H1 (cell line): ENCODE data around the gene ACE. TPM values are rescaled to one million over a fixed set of nuclear protein-coding genes. Genes with fewer than 3 reads are reported as not detected.

ENCODE experiments used
- CTCF ChIA-PET: fragments of 300-600 bp; sonication (Branson Sonifier 250); formaldehyde crosslinking; loops from one replicate; lab custom pipeline; 2021; ENCODE audit not compliant: partially characterized antibody; lab: Charles Lee
- POLR2A ChIA-PET: fragments of 300-600 bp; sonication (Branson Sonifier 250); formaldehyde crosslinking; loops from one replicate; lab custom pipeline; 2021; ENCODE audit warnings: inconsistent platforms; ENCODE audit not compliant: partially characterized antibody; lab: Charles Lee
- DNase-seq, 2 experiments: peaks; one replicate each; pipeline versions ENCODE4 v3.0.0 to v3.0.0-alpha.2; 2010 to 2022; ENCODE audit warnings: low spot score in 2 of 2, low read depth in 1 of 2, mixed read lengths in 1 of 2
- FAIRE-seq: peaks from 2 replicates; lab custom pipeline; 2011; peaks lifted over from hg19 to GRCh38; lab: Jason Lieb, UNC
- H2AFZ ChIP-seq: 2 replicates; pipeline ENCODE4 v1.8.1; 2012; ENCODE audit warnings: low read length, inconsistent platforms
- H2AK5ac ChIP-seq: 2 replicates; pipeline ENCODE4 v1.6.1; 2013; ENCODE audit warnings: low read depth, low read length
- H2BK120ac ChIP-seq: replicated peaks from 2 replicates; pipeline ENCODE3; 2013; ENCODE audit warnings: low read depth, low read length, inconsistent platforms
- H2BK12ac ChIP-seq: 2 replicates; pipeline ENCODE4 v1.6.1; 2013; ENCODE audit warnings: low read depth, low read length
- H2BK15ac ChIP-seq: 2 replicates; pipeline ENCODE4 v1.6.1; 2013; ENCODE audit warnings: low read length
- H2BK20ac ChIP-seq: 2 replicates; pipeline ENCODE4 v1.6.1; 2013; ENCODE audit warnings: low read length
- H2BK5ac ChIP-seq: 2 replicates; pipeline ENCODE4 v1.6.1; 2013; ENCODE audit warnings: low read depth, low read length
- H3K14ac ChIP-seq: 2 replicates; pipeline ENCODE4 v1.6.1; 2013; ENCODE audit warnings: inconsistent platforms; ENCODE audit not compliant: insufficient read length
- H3K18ac ChIP-seq: 2 replicates; pipeline ENCODE4 v1.6.1; 2013; ENCODE audit warnings: low read length; ENCODE audit errors: extremely low read depth
- H3K23ac ChIP-seq: 2 replicates; pipeline ENCODE4 v1.6.1; 2013; ENCODE audit warnings: inconsistent platforms; ENCODE audit not compliant: insufficient read length
- H3K23me2 ChIP-seq: 2 replicates; pipeline ENCODE4 v1.6.1; 2013; ENCODE audit warnings: low read depth, low read length
- H3K27ac ChIP-seq: 2 replicates; pipeline ENCODE4 v1.6.1; 2011; ENCODE audit warnings: low read depth, low read length, inconsistent platforms
- H3K27me3 ChIP-seq, 4 experiments: replicated peaks in 1 of 4; 1 replicate in 1 of 4; 2 replicates in 3 of 4; pipeline versions ENCODE4 v1.6.1 to v1.8.1; 2011 to 2013; ENCODE audit warnings: low read length in 3 of 4, mild to moderate bottlenecking in 3 of 4, inconsistent platforms in 2 of 4, mixed read lengths in 2 of 4, moderate library complexity in 1 of 4; ENCODE audit not compliant: control insufficient read depth in 3 of 4, insufficient read depth in 3 of 4; ENCODE audit errors: extremely low read depth in 1 of 4
- H3K36me3 ChIP-seq, 4 experiments: 2 replicates each; pipeline versions ENCODE4 v1.6.1 to v1.8.1; 2011 to 2013; ENCODE audit warnings: mild to moderate bottlenecking in 4 of 4, low read length in 3 of 4, moderate library complexity in 2 of 4, control low read depth in 1 of 4, inconsistent platforms in 1 of 4; ENCODE audit not compliant: insufficient read depth in 4 of 4, control insufficient read depth in 2 of 4
- H3K4ac ChIP-seq: replicated peaks from 2 replicates; pipeline ENCODE3; 2013; ENCODE audit warnings: low read length, low read depth, mixed read lengths, inconsistent platforms; ENCODE audit not compliant: insufficient read length
- H3K4me1 ChIP-seq, 4 experiments: replicated peaks in 1 of 4; 1 replicate in 1 of 4; 2 replicates in 3 of 4; pipeline versions ENCODE4 v1.6.1 to v1.8.1; 2011 to 2013; ENCODE audit warnings: low read length in 3 of 4, inconsistent platforms in 2 of 4, mixed read lengths in 1 of 4; ENCODE audit not compliant: insufficient read depth in 4 of 4, control insufficient read depth in 3 of 4
- H3K4me2 ChIP-seq, 2 experiments: 2 replicates each; pipeline versions ENCODE4 v1.6.1 to v1.8.1; 2011 to 2013; ENCODE audit warnings: low read depth in 2 of 2, low read length in 2 of 2, control low read depth in 1 of 2, inconsistent platforms in 1 of 2, mild to moderate bottlenecking in 1 of 2; ENCODE audit not compliant: insufficient read depth in 1 of 2
- H3K4me3 ChIP-seq, 4 experiments: fragments of 200-600, 300-600 bp in 1 of 4; sonication (generic), shearing (Covaris generic), sonication (Bioruptor Twin) in 1 of 4; 2 replicates each; pipeline versions ENCODE4 v1.5.1 to v1.8.1; 2011 to 2016; ENCODE audit warnings: low read length in 4 of 4, low read depth in 3 of 4, control low read depth in 2 of 4, inconsistent platforms in 2 of 4, mild to moderate bottlenecking in 2 of 4, mixed read lengths in 1 of 4, moderate library complexity in 1 of 4; ENCODE audit not compliant: insufficient read depth in 2 of 4; ENCODE audit errors: extremely low read depth in 1 of 4
- H3K56ac ChIP-seq: replicated peaks from 2 replicates; pipeline ENCODE3; 2013; ENCODE audit warnings: low read depth, mild to moderate bottlenecking, mixed read lengths, low read length, inconsistent platforms; ENCODE audit not compliant: insufficient read length
- H3K79me1 ChIP-seq: 2 replicates; pipeline ENCODE4 v1.6.1; 2013; ENCODE audit warnings: low read depth, low read length, control low read depth
- H3K79me2 ChIP-seq, 2 experiments: 2 replicates each; pipeline versions ENCODE4 v1.6.1 to v1.8.1; 2012 to 2013; ENCODE audit warnings: low read length in 2 of 2, mild to moderate bottlenecking in 2 of 2, inconsistent platforms in 1 of 2; ENCODE audit not compliant: insufficient read depth in 2 of 2, control insufficient read depth in 1 of 2
- H3K9ac ChIP-seq, 4 experiments: replicated peaks in 1 of 4; 1 replicate in 1 of 4; 2 replicates in 3 of 4; pipeline versions ENCODE4 v1.6.1 to v1.8.1; 2011 to 2013; ENCODE audit warnings: low read depth in 3 of 4, low read length in 3 of 4, control low read depth in 2 of 4, mild to moderate bottlenecking in 2 of 4, moderate library complexity in 2 of 4, inconsistent platforms in 1 of 4; ENCODE audit errors: extremely low read depth in 1 of 4
- H3K9me3 ChIP-seq, 2 experiments: 2 replicates each; pipeline versions ENCODE4 v1.6.1 to v1.8.1; 2012 to 2013; ENCODE audit warnings: mild to moderate bottlenecking in 2 of 2, moderate library complexity in 2 of 2, control low read depth in 1 of 2, inconsistent platforms in 1 of 2, low read depth in 1 of 2, low read length in 1 of 2, mixed read lengths in 1 of 2; ENCODE audit not compliant: insufficient read depth in 2 of 2
- H4K20me1 ChIP-seq, 2 experiments: replicated peaks in 1 of 2; 2 replicates each; pipeline versions ENCODE3 to v1.8.1; 2011 to 2013; ENCODE audit warnings: inconsistent platforms in 2 of 2, low read length in 2 of 2, mild to moderate bottlenecking in 1 of 2; ENCODE audit not compliant: insufficient read depth in 2 of 2, control insufficient read depth in 1 of 2
- H4K5ac ChIP-seq: 2 replicates; pipeline ENCODE4 v1.6.1; 2013; ENCODE audit warnings: low read length, low read depth, mixed read lengths, inconsistent platforms; ENCODE audit not compliant: insufficient read length
- H4K8ac ChIP-seq: 2 replicates; pipeline ENCODE4 v1.8.0; 2013; ENCODE audit warnings: mild to moderate bottlenecking, moderate library complexity, low read length, inconsistent platforms; ENCODE audit not compliant: insufficient read depth; ENCODE audit errors: extremely low read depth
- H4K91ac ChIP-seq: replicated peaks from 2 replicates; pipeline ENCODE3; 2013; ENCODE audit warnings: low read length, mixed read lengths, inconsistent platforms; ENCODE audit not compliant: insufficient read length
- CEBPB ChIP-seq: IDR thresholded peaks from 2 replicates; pipeline ENCODE4 v1.6.1; 2012; ENCODE audit warnings: low read depth, low read length
- CHD1 ChIP-seq: IDR thresholded peaks from 2 replicates; pipeline ENCODE4 v1.6.1; 2012; ENCODE audit warnings: low read depth, low read length, improper control_type of control experiment
- GABPA ChIP-seq: IDR thresholded peaks from 2 replicates; pipeline ENCODE4 v1.6.1; 2011; ENCODE audit warnings: mild to moderate bottlenecking, low read length, moderate library complexity, borderline replicate concordance; ENCODE audit not compliant: insufficient read depth
- GTF2F1 ChIP-seq: IDR thresholded peaks from 2 replicates; pipeline ENCODE4 v1.6.1; 2012; ENCODE audit warnings: low read depth, low read length, improper control_type of control experiment, borderline replicate concordance
- HDAC6 ChIP-seq: IDR thresholded peaks from one replicate; pipeline ENCODE4 v1.7.1; 2012; ENCODE audit warnings: low read depth, mild to moderate bottlenecking, inconsistent platforms, low read length, moderate library complexity
- KDM4A ChIP-seq: IDR thresholded peaks from one replicate; pipeline ENCODE4 v1.7.1; 2012; ENCODE audit warnings: low read depth, mild to moderate bottlenecking, moderate library complexity, low read length, inconsistent platforms; ENCODE audit not compliant: severe bottlenecking
- PHF8 ChIP-seq: fragments of 200-600 bp; sonication (generic); conservative IDR thresholded peaks from 2 replicates; pipeline ENCODE4 v1.7.1; 2012; ENCODE audit warnings: low read depth, mild to moderate bottlenecking, inconsistent platforms, low read length, moderate library complexity
- SAP30 ChIP-seq: fragments of 300-600 bp; sonication (generic); IDR thresholded peaks from 2 replicates; pipeline ENCODE4 v1.7.1; 2012; ENCODE audit warnings: low read length, moderate library complexity, mild to moderate bottlenecking, inconsistent platforms; ENCODE audit not compliant: insufficient read depth, insufficient replicate concordance
- SIRT6 ChIP-seq: IDR thresholded peaks from one replicate; pipeline ENCODE4 v1.7.1; 2012; ENCODE audit warnings: low read length, inconsistent platforms
- SP2 ChIP-seq: IDR thresholded peaks from 2 replicates; pipeline ENCODE4 v1.6.1; 2012; ENCODE audit warnings: mild to moderate bottlenecking, low read length, inconsistent platforms
- SP4 ChIP-seq: IDR thresholded peaks from 2 replicates; pipeline ENCODE4 v1.6.1; 2012; ENCODE audit warnings: low read length, inconsistent platforms
- TCF12 ChIP-seq: IDR thresholded peaks from 2 replicates; pipeline ENCODE4 v1.6.1; 2011; ENCODE audit warnings: low read depth, mild to moderate bottlenecking, low read length
- WGBS, 2 experiments: shearing (Covaris generic) in 1 of 2; methylation state at CpG; one replicate each; pipeline versions ENCODE4 v1.1.6 to v1.1.7; 2013 to 2015; ENCODE audit warnings: low lambda C conversion rate in 2 of 2, mixed read lengths in 2 of 2, inconsistent platforms in 1 of 2, low coverage in 1 of 2, missing lambda C conversion rate in 1 of 2; ENCODE audit not compliant: insufficient replicate concordance in 2 of 2, insufficient coverage in 1 of 2, insufficient read length in 1 of 2; ENCODE audit errors: extremely low coverage in 1 of 2, missing lambda C conversion rate in 1 of 2; 5-methylcytosine and 5-hydroxymethylcytosine counted together
- polyA plus RNA-seq, 7 experiments: library from polyadenylated mRNA; depleted of rRNA in 3 of 7; stranded (reverse) in 5 of 7; unstranded in 2 of 7; fragments of >200 nt in 5 of 7; fragments of 200-250 nt in 2 of 7; gene quantifications; 1 replicate in 5 of 7; 2 replicates in 1 of 7; 4 replicates in 1 of 7; pipeline versions ENCODE4 v1.2.1 to v1.2.3, GENCODE V29; 2011 to 2013; ENCODE audit warnings: missing spikeins in 2 of 7, mixed read lengths in 2 of 7
- total RNA-seq: library from RNA; stranded (reverse); fragmentation: NEBNext Ultra II Directional; extraction: Animal tissue kit (Norgen Biotek cat#: 25700); gene quantifications from 2 replicates; pipeline ENCODE4 v1.2.1, GENCODE V29; 2021
- TF ChIP-seq, protein P1 (sequence below): IDR thresholded peaks from 2 replicates; pipeline ENCODE4 v1.6.1; 2012; ENCODE audit warnings: inconsistent platforms

The ACE gene
- total and polyA plus RNA-seq, 2 of the 8 experiments (the other 6 are each of a cell fraction or from before 2014, with no cell fraction given) = 2.5 to 5.5 TPM

DNA sequence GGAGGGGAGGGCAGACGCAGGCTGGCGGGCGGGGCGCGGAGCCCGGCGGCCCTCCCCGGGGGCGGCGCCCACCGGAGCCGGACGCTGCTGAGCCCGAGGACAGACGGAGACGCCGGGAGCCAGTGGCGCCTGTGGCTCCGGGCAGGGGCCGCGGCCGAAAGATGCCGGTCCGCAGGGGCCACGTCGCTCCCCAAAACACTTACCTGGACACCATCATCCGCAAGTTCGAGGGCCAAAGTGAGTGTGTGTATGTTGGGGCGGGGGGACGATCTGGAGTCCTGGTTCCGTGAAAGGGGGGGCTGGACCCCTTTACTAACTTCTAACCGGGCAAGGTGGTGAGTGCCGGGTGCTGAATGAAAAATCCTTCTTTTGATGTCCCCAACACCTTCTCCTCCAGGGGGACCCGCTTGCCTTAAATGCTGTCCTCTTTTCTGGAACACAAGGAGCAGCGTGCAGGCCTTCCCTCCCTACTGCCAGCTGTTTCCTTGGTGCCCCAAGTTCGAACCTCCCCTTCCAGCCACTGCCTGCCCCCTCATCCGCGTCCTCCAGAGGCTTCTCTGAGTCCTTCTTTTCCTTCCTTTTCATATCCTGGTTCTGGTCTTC, 46.5 kb downstream of the ACE start, which contains the start of gene KCNH6:
KCNH6 (plus strand) TSS at position 106 of the 603 bp plus-strand sequence; CDS start at position 162, 56 bp downstream.
- no peak within 1 kb of the TSS for H2AK5ac ChIP-seq
- 4% methylated on average over 31 of the region's 38 CpGs; no CpG with 5 or more reads in 1 of the 2 experiments for WGBS, 2 experiments
- no peak within 1 kb of the TSS for H3K56ac ChIP-seq
- peaks cover 7% of the 10 kb centered on the region; the same call in 1 of the 2 replicates for H3K23me2 ChIP-seq
- peak within 1 kb of the TSS; percentile 49 to 68 (median 59) for H3K4me3 ChIP-seq
- H3K27me3 ChIP-seq = peaks cover 0 to 10% (median 5%) of the 10 kb centered on the region in 4 experiments; a peak in 5 of 7 replicates
- H2BK20ac ChIP-seq = no peak within 1 kb of the TSS
- H2BK15ac ChIP-seq = peak within 1 kb of the TSS; percentile 81; the same call in 1 of the 2 replicates
- H3K18ac ChIP-seq = peak within 1 kb of the TSS; percentile 48; the same call in 1 of the 2 replicates
- no peak within 1 kb of the TSS for H3K14ac ChIP-seq
- H4K91ac ChIP-seq = no peak within 1 kb of the TSS
- H3K27ac ChIP-seq = no peak within 1 kb of the TSS
- H4K5ac ChIP-seq = no peak within 1 kb of the TSS
- H3K79me1 ChIP-seq = no peaks in the 10 kb centered on the region
- no peaks in the 10 kb centered on the region for H4K20me1 ChIP-seq
- no peak within 1 kb of the TSS for H3K4ac ChIP-seq
- CTCF ChIA-PET = interaction anchor here (0.9 to 2.0 kb wide), 8 partner anchors 21 to 97 kb away, joined by 3 to 7 read pairs (median 6); no protein-coding TSS in a partner anchor
- H2BK5ac ChIP-seq = peak within 1 kb of the TSS; percentile 30; the same call in 1 of the 2 replicates
- H3K79me2 ChIP-seq = no peaks in the 10 kb centered on the region
- peak within 1 kb of the TSS; percentile 39; the same call in 1 of the 2 replicates for H4K8ac ChIP-seq
- no peak for DNase-seq
- H3K9me3 ChIP-seq = no peaks in the 10 kb centered on the region
- no peaks in the 10 kb centered on the region for H3K36me3 ChIP-seq
- no peak within 1 kb of the TSS for H2BK12ac ChIP-seq
- H3K4me2 ChIP-seq = peak within 1 kb of the TSS; percentile 85 to 86
- no peak within 1 kb of the TSS for H3K23ac ChIP-seq
- POLR2A ChIA-PET = interaction anchor here (1.0 kb wide), 1 partner anchor 99 kb away, joined by 5 read pairs; the partner anchor contains the start of gene MAP3K3
- H3K9ac ChIP-seq = no peak within 1 kb of the TSS; a peak in 1 of 7 replicates
- peak within 1 kb of the TSS; percentile 90; the same call in 1 of the 2 replicates for H2AFZ ChIP-seq
- H3K4me1 ChIP-seq = peaks cover 2 to 8% (median 6%) of the 10 kb centered on the region in 4 experiments; a peak in 6 of 7 replicates
- FAIRE-seq = no peak
- no peak within 1 kb of the TSS for H2BK120ac ChIP-seq
- TF ChIP-seq HDAC6 (no peak), PHF8 (peak; percentile 27; the same call in 1 of the 2 replicates), KDM4A (peak; percentile 73), GTF2F1 (no peak), TCF12 (no peak), SP2 (no peak), CEBPB (no peak), SAP30 (peak; percentile 52), SP4 (no peak), CHD1 (no peak), GABPA (no peak), SIRT6 (no peak)
- TF ChIP-seq, protein P1, sequence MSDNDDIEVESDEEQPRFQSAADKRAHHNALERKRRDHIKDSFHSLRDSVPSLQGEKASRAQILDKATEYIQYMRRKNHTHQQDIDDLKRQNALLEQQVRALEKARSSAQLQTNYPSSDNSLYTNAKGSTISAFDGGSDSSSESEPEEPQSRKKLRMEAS = 0 out of 2 replicates have a peak, but pooled peaks have one; percentile 0
